GM23338 (cell line): Measurements from ENCODE around the gene BID.

Source experiments
- EZH2 ChIP-seq: fragments of 200-600 bp; sonication (generic); IDR thresholded peaks from one replicate; pipeline ENCODE4 v1.8.0; 2017; ENCODE audit warnings: antibody characterized with exemption, mild to moderate bottlenecking, low read depth; ENCODE audit not compliant: unreplicated experiment
- TF ChIP-seq, protein P1 (sequence below), 2 experiments: fragments of 200-600 bp in 1 of 2; sonication (generic) in 1 of 2; conservative IDR thresholded peaks; 2 replicates each; pipeline versions ENCODE4 v1.5.1 to v1.6.1; 2016 to 2017; ENCODE audit warnings: antibody characterized with exemption in 2 of 2, low read depth in 2 of 2, mild to moderate bottlenecking in 2 of 2, moderate library complexity in 1 of 2
- TF ChIP-seq, protein P2 (sequence below): IDR thresholded peaks from one replicate; pipeline ENCODE4 v1.6.1; 2018; ENCODE audit warnings: antibody characterized with exemption; ENCODE audit not compliant: unreplicated experiment

DNA sequence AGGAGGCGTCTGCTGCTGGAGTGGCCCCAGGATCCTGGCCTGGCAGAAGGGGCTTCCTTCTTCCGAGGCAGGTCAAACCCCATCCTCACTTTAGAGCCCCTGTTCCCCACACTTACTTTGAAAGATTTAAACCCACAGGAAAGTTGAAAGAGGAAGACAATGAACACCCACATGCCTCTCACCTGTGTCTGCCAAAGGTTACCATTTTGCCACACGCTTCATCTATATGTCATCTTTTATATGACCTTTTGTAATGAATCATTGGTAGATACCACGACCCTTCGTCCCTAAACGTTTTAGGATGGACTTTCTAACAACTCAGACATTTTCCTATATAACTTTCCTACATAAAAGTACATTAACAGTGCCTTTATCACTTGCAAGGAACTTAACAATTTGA is 39.8 kb upstream of the BID start:
- TF ChIP-seq, protein P1, sequence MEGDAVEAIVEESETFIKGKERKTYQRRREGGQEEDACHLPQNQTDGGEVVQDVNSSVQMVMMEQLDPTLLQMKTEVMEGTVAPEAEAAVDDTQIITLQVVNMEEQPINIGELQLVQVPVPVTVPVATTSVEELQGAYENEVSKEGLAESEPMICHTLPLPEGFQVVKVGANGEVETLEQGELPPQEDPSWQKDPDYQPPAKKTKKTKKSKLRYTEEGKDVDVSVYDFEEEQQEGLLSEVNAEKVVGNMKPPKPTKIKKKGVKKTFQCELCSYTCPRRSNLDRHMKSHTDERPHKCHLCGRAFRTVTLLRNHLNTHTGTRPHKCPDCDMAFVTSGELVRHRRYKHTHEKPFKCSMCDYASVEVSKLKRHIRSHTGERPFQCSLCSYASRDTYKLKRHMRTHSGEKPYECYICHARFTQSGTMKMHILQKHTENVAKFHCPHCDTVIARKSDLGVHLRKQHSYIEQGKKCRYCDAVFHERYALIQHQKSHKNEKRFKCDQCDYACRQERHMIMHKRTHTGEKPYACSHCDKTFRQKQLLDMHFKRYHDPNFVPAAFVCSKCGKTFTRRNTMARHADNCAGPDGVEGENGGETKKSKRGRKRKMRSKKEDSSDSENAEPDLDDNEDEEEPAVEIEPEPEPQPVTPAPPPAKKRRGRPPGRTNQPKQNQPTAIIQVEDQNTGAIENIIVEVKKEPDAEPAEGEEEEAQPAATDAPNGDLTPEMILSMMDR (conservative IDR thresholded peaks at IDR 0.05; ENCODE audit: low read depth in 2 of 2) = no peak
- TF ChIP-seq, protein P2, sequence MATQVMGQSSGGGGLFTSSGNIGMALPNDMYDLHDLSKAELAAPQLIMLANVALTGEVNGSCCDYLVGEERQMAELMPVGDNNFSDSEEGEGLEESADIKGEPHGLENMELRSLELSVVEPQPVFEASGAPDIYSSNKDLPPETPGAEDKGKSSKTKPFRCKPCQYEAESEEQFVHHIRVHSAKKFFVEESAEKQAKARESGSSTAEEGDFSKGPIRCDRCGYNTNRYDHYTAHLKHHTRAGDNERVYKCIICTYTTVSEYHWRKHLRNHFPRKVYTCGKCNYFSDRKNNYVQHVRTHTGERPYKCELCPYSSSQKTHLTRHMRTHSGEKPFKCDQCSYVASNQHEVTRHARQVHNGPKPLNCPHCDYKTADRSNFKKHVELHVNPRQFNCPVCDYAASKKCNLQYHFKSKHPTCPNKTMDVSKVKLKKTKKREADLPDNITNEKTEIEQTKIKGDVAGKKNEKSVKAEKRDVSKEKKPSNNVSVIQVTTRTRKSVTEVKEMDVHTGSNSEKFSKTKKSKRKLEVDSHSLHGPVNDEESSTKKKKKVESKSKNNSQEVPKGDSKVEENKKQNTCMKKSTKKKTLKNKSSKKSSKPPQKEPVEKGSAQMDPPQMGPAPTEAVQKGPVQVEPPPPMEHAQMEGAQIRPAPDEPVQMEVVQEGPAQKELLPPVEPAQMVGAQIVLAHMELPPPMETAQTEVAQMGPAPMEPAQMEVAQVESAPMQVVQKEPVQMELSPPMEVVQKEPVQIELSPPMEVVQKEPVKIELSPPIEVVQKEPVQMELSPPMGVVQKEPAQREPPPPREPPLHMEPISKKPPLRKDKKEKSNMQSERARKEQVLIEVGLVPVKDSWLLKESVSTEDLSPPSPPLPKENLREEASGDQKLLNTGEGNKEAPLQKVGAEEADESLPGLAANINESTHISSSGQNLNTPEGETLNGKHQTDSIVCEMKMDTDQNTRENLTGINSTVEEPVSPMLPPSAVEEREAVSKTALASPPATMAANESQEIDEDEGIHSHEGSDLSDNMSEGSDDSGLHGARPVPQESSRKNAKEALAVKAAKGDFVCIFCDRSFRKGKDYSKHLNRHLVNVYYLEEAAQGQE = no peak
- no peak for TF ChIP-seq EZH2
